ENCODE data around the gene ZNF511. TPM values are rescaled to one million over a fixed set of nuclear protein-coding genes. Genes with fewer than 3 reads are reported as not detected.
"Not testable (repeated sequence)": the region's sequence is repeated elsewhere in the genome, so short reads cannot be mapped to it uniquely, and the experiment has no call there.

ZNF511 gene
- total RNA-seq, 1 experiment from 2014 or later = 48.7 TPM

DNA sequence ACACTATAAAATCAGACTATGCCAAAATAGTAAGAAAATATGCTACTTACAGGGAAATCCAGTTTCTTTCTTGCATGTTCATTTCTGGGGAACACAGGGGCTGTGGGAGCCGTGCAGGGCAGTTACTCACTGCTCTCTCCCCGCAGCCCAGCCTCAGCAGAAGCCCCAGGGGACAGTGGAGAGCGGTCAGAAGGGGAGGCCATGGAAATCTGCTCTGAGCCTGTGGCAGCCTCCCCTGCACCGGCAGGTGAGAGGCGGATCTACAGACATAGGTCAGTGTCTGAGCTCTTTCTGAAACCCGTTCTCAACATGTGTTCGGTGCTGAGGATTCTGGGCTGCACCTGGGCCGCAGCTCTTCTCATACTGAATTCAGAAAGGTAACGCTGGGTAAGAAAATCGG is 2.9 kb downstream of the ZNF511 start:
- Histone ChIP-seq H3K36me3 (replicated peaks; ENCODE audit: control insufficient read depth, insufficient read depth, low read length) (peaks cover 7% of the 10 kb centered on the region), H3K4me3 (ENCODE audit: insufficient read depth, low read depth, low read length) (no peak overlapping the region)
- DNase-seq = no peak

DNA sequence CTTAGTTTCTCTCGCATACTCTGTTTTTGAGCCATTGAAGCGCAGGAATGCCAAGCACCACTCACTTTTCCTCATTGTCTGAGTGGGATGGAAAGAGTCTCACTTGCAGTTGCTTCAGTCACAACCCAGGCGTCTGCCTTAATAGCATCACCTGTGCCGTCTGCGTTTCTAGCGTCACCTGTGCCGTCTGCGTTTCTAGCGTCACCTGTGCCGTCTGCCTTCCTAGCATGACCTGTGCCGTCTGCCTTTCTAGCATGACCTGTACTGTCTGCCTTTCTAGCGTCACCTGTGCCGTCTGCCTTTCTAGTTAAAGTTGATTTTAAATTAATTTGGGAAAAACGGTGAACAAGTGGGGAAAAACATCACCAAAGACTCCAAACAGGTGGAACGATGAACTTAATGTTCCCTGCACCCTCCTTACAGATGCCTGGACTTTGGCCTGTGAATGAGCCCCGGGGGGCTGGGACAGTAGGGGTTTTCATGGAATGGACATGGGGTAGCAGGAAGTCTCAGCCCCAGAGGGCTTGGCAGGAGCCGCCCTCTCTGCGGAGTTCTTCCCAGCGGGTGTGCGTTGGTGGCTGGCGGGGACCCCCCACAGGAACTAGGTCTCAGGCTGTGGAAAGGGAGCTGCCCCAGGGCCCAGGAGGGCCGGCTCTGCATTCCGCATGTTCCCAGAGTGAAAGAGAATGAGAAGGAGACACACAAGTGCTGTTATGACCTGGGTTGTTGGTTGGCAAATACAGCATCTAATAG is 3.5 kb downstream of the ZNF511 start:
- peaks cover 7% of the 10 kb centered on the region for H3K36me3 ChIP-seq (replicated peaks; ENCODE audit: control insufficient read depth, insufficient read depth, low read length)
- no peak for DNase-seq
- H3K27me3 ChIP-seq (ENCODE audit: control insufficient read depth, insufficient read depth, low read length) = no peaks in the 10 kb centered on the region
- no peak overlapping the region for H3K4me3 ChIP-seq (ENCODE audit: insufficient read depth, low read depth, low read length)

More for the DNA sequence above, 2.9 kb downstream of the ZNF511 start:
- no peaks in the 10 kb centered on the region for H3K27me3 ChIP-seq (ENCODE audit: control insufficient read depth, insufficient read depth, low read length)

GRCh38 chr10:133312769-133313145 is 4.0 kb downstream of the ZNF511 start:
- H3K36me3 ChIP-seq (replicated peaks; ENCODE audit: control insufficient read depth, insufficient read depth, low read length) = peaks cover 7% of the 10 kb centered on the region
- no peak overlapping the region for H3K4me3 ChIP-seq (ENCODE audit: insufficient read depth, low read depth, low read length)
- H3K27me3 ChIP-seq (ENCODE audit: control insufficient read depth, insufficient read depth, low read length) = no peaks in the 10 kb centered on the region
- DNase-seq = no peak

DNA sequence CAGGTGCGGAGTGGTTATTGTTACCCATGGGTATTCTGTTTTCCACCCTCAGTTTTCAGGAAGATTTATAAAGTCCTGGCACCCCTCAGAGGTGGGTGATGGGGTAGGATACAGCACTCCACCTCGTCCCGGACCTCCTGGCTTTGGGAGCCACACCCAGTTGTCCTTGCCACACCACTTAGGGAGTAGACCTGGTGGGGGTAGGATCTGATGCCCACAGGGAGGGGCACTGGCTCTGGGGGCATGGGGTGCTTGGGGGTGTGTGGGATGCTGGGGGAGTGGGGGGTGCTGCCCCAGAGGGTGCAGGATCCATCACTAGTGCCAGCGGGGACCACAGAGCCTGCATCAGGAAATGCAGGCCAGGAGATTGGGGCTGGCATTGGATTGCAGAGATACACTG is 4.5 kb downstream of the ZNF511 start:
- peaks cover 7% of the 10 kb centered on the region for H3K36me3 ChIP-seq (replicated peaks; ENCODE audit: control insufficient read depth, insufficient read depth, low read length)

DNA sequence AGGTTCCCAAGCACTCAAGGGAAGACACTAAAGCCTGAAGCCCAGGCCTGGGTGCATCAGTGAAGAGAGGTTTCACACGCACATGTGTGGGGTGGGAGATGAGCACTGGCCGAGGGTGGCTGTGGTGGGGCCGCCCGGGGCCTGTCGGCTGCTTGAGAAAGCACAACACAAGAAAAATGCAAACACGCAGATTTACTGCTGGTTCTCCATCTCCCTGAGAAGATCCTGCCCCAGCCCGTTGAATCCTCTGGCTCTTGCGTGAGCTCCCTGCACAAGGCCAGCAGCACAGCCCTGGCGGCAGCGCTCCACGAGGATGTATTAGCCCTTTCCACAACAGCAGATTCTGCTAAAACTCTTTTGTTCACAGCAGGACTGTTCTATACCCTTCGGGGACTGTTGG is 6.2 kb downstream of the ZNF511 start:
- H3K4me3 ChIP-seq (ENCODE audit: insufficient read depth, low read depth, low read length) = no peak overlapping the region
- peaks cover 3% of the 10 kb centered on the region; the same call in 1 of the 2 replicates for H3K27me3 ChIP-seq (ENCODE audit: control insufficient read depth, insufficient read depth, low read length)
- peaks cover 7% of the 10 kb centered on the region for H3K36me3 ChIP-seq (replicated peaks; ENCODE audit: control insufficient read depth, insufficient read depth, low read length)
- DNase-seq = no peak

More for the DNA sequence above, 4.5 kb downstream of the ZNF511 start:
- no peak overlapping the region for H3K4me3 ChIP-seq (ENCODE audit: insufficient read depth, low read depth, low read length)
- DNase-seq = no peak
- no peaks in the 10 kb centered on the region for H3K27me3 ChIP-seq (ENCODE audit: control insufficient read depth, insufficient read depth, low read length)

GRCh38 chr10:133315847-133316246 is 7.1 kb downstream of the ZNF511 start:
- peaks cover 3% of the 10 kb centered on the region; the same call in 1 of the 2 replicates for H3K27me3 ChIP-seq (ENCODE audit: control insufficient read depth, insufficient read depth, low read length)
- no peak overlapping the region for H3K4me3 ChIP-seq (ENCODE audit: insufficient read depth, low read depth, low read length)
- H3K36me3 ChIP-seq (replicated peaks; ENCODE audit: control insufficient read depth, insufficient read depth, low read length) = peaks cover 4% of the 10 kb centered on the region
- no peak for DNase-seq

DNA sequence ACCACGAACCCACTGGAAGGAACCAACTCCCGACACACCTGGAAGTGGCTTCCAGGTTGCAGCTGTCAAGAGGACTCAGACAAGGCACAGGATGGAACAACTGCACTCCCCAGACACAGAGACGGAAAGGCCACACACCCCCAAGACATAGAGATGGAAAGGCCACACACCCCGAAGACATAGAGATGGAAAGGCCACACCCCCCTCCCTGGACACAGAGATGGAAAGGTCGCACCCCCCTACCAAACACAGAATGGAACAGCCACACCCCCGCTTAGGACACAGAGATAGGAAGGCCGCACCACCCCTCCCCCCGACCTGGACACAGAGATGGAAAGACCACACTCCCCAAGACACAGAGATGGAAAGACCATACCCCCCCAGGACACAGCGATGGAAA is 7.6 kb downstream of the ZNF511 start:
- Histone ChIP-seq H3K36me3 (replicated peaks; ENCODE audit: control insufficient read depth, insufficient read depth, low read length) (peaks cover 4% of the 10 kb centered on the region), H3K4me3 (ENCODE audit: insufficient read depth, low read depth, low read length) (no peak overlapping the region), H3K27me3 (ENCODE audit: control insufficient read depth, insufficient read depth, low read length) (peaks cover 3% of the 10 kb centered on the region; the same call in 1 of the 2 replicates)
- DNase-seq = no peak

DNA sequence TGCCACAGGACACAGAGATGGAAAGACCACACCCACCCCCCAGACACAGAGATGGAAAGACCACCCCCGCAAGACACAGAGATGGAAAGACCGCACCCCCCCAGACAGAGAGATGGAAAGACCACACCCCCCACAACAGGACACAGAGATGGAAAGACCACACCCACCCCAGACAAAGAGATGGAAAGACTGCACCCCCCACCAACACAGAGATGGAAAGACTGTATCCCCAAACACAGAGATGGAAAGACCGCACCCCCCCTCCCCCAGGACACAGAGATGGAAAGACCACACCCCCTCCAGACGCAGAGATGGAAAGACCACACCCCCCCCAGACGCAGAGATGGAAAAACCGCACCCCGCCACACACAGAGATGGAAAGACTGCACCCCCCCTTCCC is 8.0 kb downstream of the ZNF511 start:
- DNase-seq = no peak
- no peak overlapping the region for H3K4me3 ChIP-seq (ENCODE audit: insufficient read depth, low read depth, low read length)
- peaks cover 2% of the 10 kb centered on the region for H3K36me3 ChIP-seq (replicated peaks; ENCODE audit: control insufficient read depth, insufficient read depth, low read length)
- H3K27me3 ChIP-seq (ENCODE audit: control insufficient read depth, insufficient read depth, low read length) = peaks cover 3% of the 10 kb centered on the region; the same call in 1 of the 2 replicates

DNA sequence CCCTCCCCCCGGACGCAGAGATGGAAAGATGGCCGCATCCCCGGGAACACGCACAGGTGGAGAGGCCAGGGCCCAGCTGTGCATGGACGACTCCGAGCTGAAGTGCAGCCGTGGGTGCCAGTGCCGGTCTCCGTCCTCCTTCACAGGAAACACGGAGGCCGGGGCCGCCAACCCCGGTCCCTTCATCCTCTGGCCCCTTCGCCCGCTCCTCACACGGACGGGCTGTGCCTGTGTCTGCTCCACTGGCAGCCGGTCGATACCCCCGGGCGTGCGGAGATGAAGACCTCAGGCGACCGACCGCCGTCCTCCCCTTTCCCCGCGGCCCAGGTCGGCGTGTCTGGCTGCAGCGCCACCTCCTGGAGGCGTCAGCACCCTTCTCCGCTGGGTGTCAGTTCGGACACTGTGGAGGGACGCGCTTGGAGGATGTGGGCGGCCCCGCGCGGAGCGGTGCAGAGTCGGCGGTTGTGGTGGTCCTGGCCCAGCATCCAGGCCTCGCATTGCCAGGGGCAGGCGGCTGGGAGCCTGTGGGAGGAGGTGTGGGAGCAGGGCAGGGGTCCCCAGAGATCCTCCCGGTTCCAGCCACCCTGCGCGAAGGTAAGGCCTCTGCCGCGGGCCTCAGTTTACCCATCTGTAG is 9.9 kb downstream of the ZNF511 start:
- peak; percentile 93 for DNase-seq
- peaks cover 3% of the 10 kb centered on the region; the same call in 1 of the 2 replicates for H3K27me3 ChIP-seq (ENCODE audit: control insufficient read depth, insufficient read depth, low read length)
- H3K4me3 ChIP-seq (ENCODE audit: insufficient read depth, low read depth, low read length) = peak overlapping the region; percentile 55
- no peaks in the 10 kb centered on the region for H3K36me3 ChIP-seq (replicated peaks; ENCODE audit: control insufficient read depth, insufficient read depth, low read length)

GRCh38 chr10:133320852-133321422 is 12.2 kb downstream of the ZNF511 start:
- not testable (repeated sequence) for H3K4me3 ChIP-seq (ENCODE audit: insufficient read depth, low read depth, low read length); H3K36me3 ChIP-seq (replicated peaks; ENCODE audit: control insufficient read depth, insufficient read depth, low read length); DNase-seq
- H3K27me3 ChIP-seq (ENCODE audit: control insufficient read depth, insufficient read depth, low read length) = peaks cover 15% of the 10 kb centered on the region

DNA sequence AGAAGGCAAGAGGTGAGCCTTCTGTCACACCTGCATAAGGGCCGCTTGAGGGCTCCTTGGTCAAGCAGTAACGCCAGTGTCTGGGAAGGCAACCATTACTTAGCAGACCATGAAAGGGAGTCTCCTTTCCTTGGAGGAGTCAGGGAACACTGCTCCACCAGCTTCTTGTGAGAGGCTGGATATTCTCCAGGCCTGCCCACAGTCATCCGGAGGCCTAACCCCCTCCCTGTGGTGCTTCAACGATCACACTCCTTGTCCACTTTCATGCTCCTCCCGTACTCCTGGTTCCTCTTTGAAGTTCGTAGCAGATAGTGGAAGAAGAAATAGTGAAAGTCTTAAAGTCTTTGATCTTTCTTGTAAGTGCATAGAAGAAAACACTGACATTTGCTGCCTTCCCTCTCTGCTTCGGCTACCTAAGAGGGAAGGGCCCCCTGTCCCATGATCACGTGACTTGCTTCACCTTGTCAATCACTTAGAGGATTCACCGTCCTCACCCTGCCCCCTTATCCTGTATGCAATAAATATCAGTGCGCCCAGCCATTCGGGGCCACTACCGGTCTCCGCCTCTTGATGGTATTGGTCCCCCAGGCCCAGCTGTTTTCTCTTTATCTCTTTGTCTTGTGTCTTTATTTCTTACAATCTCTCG is 13.5 kb downstream of the ZNF511 start:
- DNase-seq; H3K36me3 ChIP-seq (replicated peaks; ENCODE audit: control insufficient read depth, insufficient read depth, low read length): not testable (repeated sequence)

DNA sequence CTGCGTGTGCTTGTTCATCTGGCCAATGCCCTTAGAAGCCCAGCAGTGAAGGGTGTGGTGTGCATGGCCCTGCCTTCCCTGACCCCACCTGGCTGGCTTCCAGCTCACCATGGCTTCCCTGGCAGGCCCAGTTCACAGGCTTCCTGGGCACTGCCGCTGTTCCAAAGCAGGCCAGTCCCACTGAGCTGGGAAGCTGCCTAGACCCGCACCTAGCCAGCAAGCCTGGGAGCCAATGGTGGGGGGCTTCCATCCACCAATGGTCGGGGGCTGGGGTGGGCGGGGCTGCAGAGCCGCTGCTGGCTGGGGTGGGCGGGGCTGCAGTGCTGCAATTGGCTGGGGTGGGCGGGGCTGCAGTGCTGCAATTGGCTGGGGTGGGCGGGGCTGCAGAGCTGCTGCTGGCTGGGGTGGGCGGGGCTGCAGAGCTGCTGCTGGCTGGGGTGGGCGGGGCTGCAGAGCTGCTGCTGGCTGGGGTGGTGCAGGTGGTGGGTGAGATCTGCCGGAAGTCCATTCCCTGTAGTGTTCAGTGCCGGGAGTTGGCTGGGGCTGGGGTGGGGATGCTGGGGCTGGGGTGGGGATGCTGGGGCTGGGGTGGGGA is 15.6 kb downstream of the ZNF511 start:
- peak; percentile 94 for DNase-seq
- Histone ChIP-seq H3K27me3 (ENCODE audit: control insufficient read depth, insufficient read depth, low read length) (peaks cover 45% of the 10 kb centered on the region), H3K4me3 (ENCODE audit: insufficient read depth, low read depth, low read length) (peak overlapping the region; percentile 8; the same call in 1 of the 2 replicates), H3K36me3 (replicated peaks; ENCODE audit: control insufficient read depth, insufficient read depth, low read length) (no peaks in the 10 kb centered on the region)

More for the DNA sequence above, 13.5 kb downstream of the ZNF511 start:
- H3K4me3 ChIP-seq (ENCODE audit: insufficient read depth, low read depth, low read length) = not testable (repeated sequence)
- H3K27me3 ChIP-seq (ENCODE audit: control insufficient read depth, insufficient read depth, low read length) = peaks cover 28% of the 10 kb centered on the region

DNA sequence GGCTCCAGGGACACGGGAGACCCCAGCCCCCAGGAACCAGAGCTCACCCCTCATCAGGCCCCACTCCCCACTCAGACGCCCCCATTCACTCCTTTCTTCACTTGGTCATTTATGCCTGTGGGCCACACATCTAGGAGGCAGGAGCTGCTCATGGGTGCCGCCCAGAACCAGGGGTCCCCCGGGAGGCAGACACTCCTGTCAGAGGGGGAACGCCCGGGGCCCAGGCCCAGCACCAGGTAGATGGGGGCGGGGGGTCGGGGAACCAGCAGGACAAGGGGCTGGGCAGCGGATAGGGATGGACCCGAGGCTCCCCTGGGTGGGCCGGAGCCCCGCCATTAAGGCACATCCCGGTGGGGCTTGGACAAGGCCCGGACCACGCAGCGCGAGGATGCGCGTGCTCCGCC is 16.1 kb downstream of the ZNF511 start:
- Histone ChIP-seq H3K27me3 (ENCODE audit: control insufficient read depth, insufficient read depth, low read length) (peaks cover 50% of the 10 kb centered on the region), H3K36me3 (replicated peaks; ENCODE audit: control insufficient read depth, insufficient read depth, low read length) (no peaks in the 10 kb centered on the region), H3K4me3 (ENCODE audit: insufficient read depth, low read depth, low read length) (peak overlapping the region; percentile 42; the same call in 1 of the 2 replicates)
- peak; percentile 76 for DNase-seq

Data from H7 (cell line).